ENCODE measurements around the gene WNT7B.

DNA sequence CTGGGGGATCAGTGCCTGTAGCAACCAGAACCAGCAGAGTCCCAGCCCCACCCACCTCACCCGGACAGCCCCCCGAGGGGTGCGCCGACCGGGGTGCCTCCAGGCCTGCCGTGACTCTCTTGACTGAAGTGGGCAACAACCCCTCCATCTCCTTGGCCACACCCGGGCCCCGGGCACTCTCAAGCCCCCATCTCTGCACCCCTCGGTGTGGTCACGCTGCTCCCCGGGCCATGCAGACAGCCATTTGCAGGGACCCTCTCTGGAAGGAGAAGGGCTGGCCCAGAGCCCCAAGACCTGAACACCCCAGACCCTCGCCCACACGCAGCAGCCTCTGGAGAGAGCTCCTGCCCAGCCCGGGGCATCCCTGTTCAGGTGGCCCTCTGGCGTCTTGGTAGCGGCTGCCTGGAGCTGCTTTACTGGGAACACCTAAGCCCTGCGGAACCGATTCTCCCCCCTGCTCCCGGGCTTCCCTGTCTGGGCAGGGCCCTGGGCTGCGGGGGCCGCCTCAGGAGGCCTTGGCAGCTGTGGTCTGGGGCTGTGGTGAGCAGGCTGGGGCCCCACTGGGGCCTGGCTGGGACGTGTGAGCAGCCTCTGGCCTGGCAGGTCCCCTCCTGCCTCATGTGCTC, 84.9 kb downstream of the WNT7B start:
- no peak for TF ChIP-seq POLR2A (IDR thresholded peaks at IDR 0.05)
- no peak for TF ChIP-seq EP300 (IDR thresholded peaks at IDR 0.05)
